HCT116 (cell line): ENCODE data around the gene ZKSCAN7. TPM values are rescaled to one million over a fixed set of nuclear protein-coding genes. Genes with fewer than 3 reads are reported as not detected.

Experiments
- ATAC-seq: fragments of 200-7000 bp; cut with Tn5 transposase; 2 replicates; pipeline ENCODE4 v1.9.1; 2020; ENCODE audit warnings: mild to moderate bottlenecking, moderate library complexity
- BruUV-seq: library from RNA; stranded (reverse); fragments of 400-500 nt; replicated peaks from 2 replicates; lab custom pipeline; 2021; lab: Mats Ljungman, UMichigan
- CTCF ChIA-PET: fragments of 300-600 bp; sonication (Branson Sonifier 250); formaldehyde crosslinking; loops from one replicate; lab custom pipeline; 2021; ENCODE audit warnings: antibody characterized with exemption; lab: Charles Lee
- POLR2A ChIA-PET: fragments of 300-600, 350-600 bp; sonication (Branson Sonifier 250); formaldehyde crosslinking; loops from one replicate; lab custom pipeline; 2021; ENCODE audit warnings: antibody characterized with exemption; lab: Charles Lee
- RAD21 ChIA-PET, 2 experiments: fragments of 300-600 bp; sonication (Branson Sonifier 250); formaldehyde crosslinking; loops; one replicate each; lab custom pipeline; 2023; ENCODE audit warnings: low total read pairs in 2 of 2; ENCODE audit not compliant: uncharacterized antibody in 2 of 2, unreplicated experiment in 2 of 2, low non-redundant PET in 1 of 2; lab: Charles Lee
- DNase-seq: peaks from one replicate; pipeline ENCODE4 v3.0.0-alpha.2; 2010; ENCODE audit warnings: low read depth, low spot score
- H2AFZ ChIP-seq: fragments of 200-600 bp; shearing (Covaris generic), sonication (generic); 2 replicates; pipeline ENCODE4 v1.6.1; 2017; ENCODE audit warnings: low read depth, mixed run types, mixed read lengths, antibody characterized with exemption, low read length; ENCODE audit not compliant: poor library complexity, severe bottlenecking
- H3K27ac ChIP-seq: 2 replicates; pipeline ENCODE4 v1.5.1; 2012; ENCODE audit warnings: low read depth, low read length
- H3K27me3 ChIP-seq: fragments of 200-600 bp; sonication (generic); 2 replicates; pipeline ENCODE4 v1.6.1; 2016; ENCODE audit warnings: mixed run types, low read length, mixed read lengths; ENCODE audit not compliant: insufficient read depth
- H3K36me3 ChIP-seq, 2 experiments: fragments of 200-500 bp in 1 of 2; fragments of 200-600 bp in 1 of 2; sonication (Bioruptor generic) in 1 of 2; sonication (generic) in 1 of 2; 2 replicates each; pipeline versions ENCODE4 v1.5.1 to v1.6.1; 2014 to 2016; ENCODE audit warnings: low read length in 2 of 2, inconsistent platforms in 1 of 2, mixed read lengths in 1 of 2, mixed run types in 1 of 2; ENCODE audit not compliant: insufficient read depth in 2 of 2, control insufficient read depth in 1 of 2
- H3K4me1 ChIP-seq, 2 experiments: fragments of 200-600 bp in 1 of 2; sonication (generic) in 1 of 2; 2 replicates each; pipeline versions ENCODE4 v1.5.1 to v1.6.1; 2012 to 2017; ENCODE audit warnings: low read length in 2 of 2, inconsistent platforms in 1 of 2, mild to moderate bottlenecking in 1 of 2, mixed read lengths in 1 of 2, mixed run types in 1 of 2, moderate library complexity in 1 of 2; ENCODE audit not compliant: insufficient read depth in 2 of 2, control insufficient read depth in 1 of 2
- H3K4me2 ChIP-seq: fragments of 200-600 bp; sonication (generic); 2 replicates; pipeline ENCODE4 v1.6.1; 2017; ENCODE audit warnings: mixed run types, low read length, mixed read lengths
- H3K4me3 ChIP-seq, 2 experiments: fragments of 200-600 bp in 1 of 2; sonication (generic) in 1 of 2; replicated peaks in 1 of 2; 2 replicates each; pipeline ENCODE4 v1.5.1; 2011 to 2016; ENCODE audit warnings: low read length in 2 of 2, control low read depth in 1 of 2, low read depth in 1 of 2, mild to moderate bottlenecking in 1 of 2, mixed read lengths in 1 of 2, mixed run types in 1 of 2
- H3K79me2 ChIP-seq: fragments of 200-600 bp; sonication (generic); 2 replicates; pipeline ENCODE4 v1.6.1; 2017; ENCODE audit warnings: mild to moderate bottlenecking, mixed run types, low read length, moderate library complexity, mixed read lengths; ENCODE audit not compliant: insufficient read depth
- H3K9ac ChIP-seq: fragments of 200-600 bp; sonication (generic); 2 replicates; pipeline ENCODE4 v1.6.1; 2016; ENCODE audit warnings: low read length, mixed read lengths
- H3K9me2 ChIP-seq: fragments of 200-600 bp; sonication (generic), shearing (Covaris generic); 2 replicates; pipeline ENCODE4 v1.6.1; 2017; ENCODE audit warnings: mixed run types, mild to moderate bottlenecking, moderate library complexity; ENCODE audit not compliant: insufficient read depth
- H3K9me3 ChIP-seq, 2 experiments: fragments of 200-500 bp in 1 of 2; fragments of 200-600 bp in 1 of 2; sonication (Bioruptor generic) in 1 of 2; sonication (generic) in 1 of 2; 2 replicates each; pipeline ENCODE4 v1.6.1; 2014 to 2017; ENCODE audit warnings: low read length in 2 of 2, mixed read lengths in 2 of 2, inconsistent platforms in 1 of 2, low read depth in 1 of 2, mild to moderate bottlenecking in 1 of 2, mixed run types in 1 of 2, moderate library complexity in 1 of 2; ENCODE audit not compliant: control insufficient read depth in 1 of 2, insufficient read depth in 1 of 2
- H4K20me1 ChIP-seq: fragments of 200-600 bp; sonication (generic), shearing (Covaris generic); 2 replicates; pipeline ENCODE4 v1.6.1; 2017; ENCODE audit warnings: mixed run types, mild to moderate bottlenecking, moderate library complexity; ENCODE audit not compliant: insufficient read depth
- ATF3 ChIP-seq: IDR thresholded peaks from 2 replicates; pipeline ENCODE4 v1.6.1; 2012
- CBX3 ChIP-seq: IDR thresholded peaks from 2 replicates; pipeline ENCODE4 v1.6.1; 2012; ENCODE audit warnings: low read depth
- CTCF ChIP-seq, 3 experiments: fragments of 200-600 bp in 1 of 3; sonication (generic) in 1 of 3; IDR thresholded peaks in 2 of 3; conservative IDR thresholded peaks in 1 of 3; 2 replicates each; pipeline ENCODE4 v1.5.1; 2012 to 2017; ENCODE audit warnings: low read depth in 2 of 3, low read length in 2 of 3, antibody characterized with exemption in 1 of 3, borderline replicate concordance in 1 of 3, control low read depth in 1 of 3, mild to moderate bottlenecking in 1 of 3, mixed read lengths in 1 of 3, mixed run types in 1 of 3, moderate library complexity in 1 of 3; ENCODE audit not compliant: insufficient read depth in 1 of 3
- EGR1 ChIP-seq: IDR thresholded peaks from 2 replicates; pipeline ENCODE4 v1.6.1; 2012; ENCODE audit warnings: low read depth
- ELF1 ChIP-seq: IDR thresholded peaks from 2 replicates; pipeline ENCODE4 v1.6.1; 2012; ENCODE audit warnings: low read depth, borderline replicate concordance
- EZH2 ChIP-seq: fragments of 200-600 bp; sonication (generic); IDR thresholded peaks from 2 replicates; pipeline ENCODE4 v1.6.1; 2017; ENCODE audit warnings: antibody characterized with exemption, mixed run types
- EZH2phosphoT487 ChIP-seq: fragments of 200-600 bp; IDR thresholded peaks from 2 replicates; pipeline ENCODE4 v1.6.1; 2018; ENCODE audit warnings: antibody characterized with exemption, borderline replicate concordance
- FOSL1 ChIP-seq: IDR thresholded peaks from 2 replicates; pipeline ENCODE4 v1.6.1; 2012; ENCODE audit warnings: low read depth
- JUND ChIP-seq: IDR thresholded peaks from 2 replicates; pipeline ENCODE4 v1.6.1; 2012
- MAX ChIP-seq: IDR thresholded peaks from 2 replicates; pipeline ENCODE4 v1.6.1; 2012
- POLR2A ChIP-seq: IDR thresholded peaks from 2 replicates; pipeline ENCODE4 v1.7.0; 2011; ENCODE audit warnings: borderline replicate concordance; ENCODE audit not compliant: insufficient read depth, insufficient read length; ENCODE audit errors: extremely low read depth
- POLR2AphosphoS5 ChIP-seq: IDR thresholded peaks from 2 replicates; pipeline ENCODE4 v1.6.1; 2011; ENCODE audit warnings: mild to moderate bottlenecking, low read depth, low read length, moderate library complexity
- RAD21 ChIP-seq: IDR thresholded peaks from 2 replicates; pipeline ENCODE4 v1.6.1; 2012; ENCODE audit warnings: low read depth, mild to moderate bottlenecking
- REST ChIP-seq: IDR thresholded peaks from 2 replicates; pipeline ENCODE4 v1.6.1; 2012; ENCODE audit warnings: low read depth
- SIN3A ChIP-seq: IDR thresholded peaks from 2 replicates; pipeline ENCODE4 v1.6.1; 2012; ENCODE audit warnings: low read depth
- SP1 ChIP-seq: IDR thresholded peaks from 2 replicates; pipeline ENCODE4 v1.6.1; 2012; ENCODE audit warnings: low read depth
- TCF7L2 ChIP-seq: IDR thresholded peaks from 2 replicates; pipeline ENCODE4 v1.7.0; 2011; ENCODE audit warnings: borderline replicate concordance, inconsistent platforms; ENCODE audit not compliant: insufficient read depth, insufficient read length; ENCODE audit errors: extremely low read depth
- YY1 ChIP-seq: IDR thresholded peaks from 2 replicates; pipeline ENCODE4 v1.6.1; 2011; ENCODE audit warnings: low read length, low read depth, moderate library complexity, mild to moderate bottlenecking; ENCODE audit not compliant: insufficient replicate concordance; ENCODE audit errors: extremely low read depth
- ZBTB33 ChIP-seq: IDR thresholded peaks from 2 replicates; pipeline ENCODE4 v1.6.1; 2011; ENCODE audit warnings: mild to moderate bottlenecking, low read length, moderate library complexity; ENCODE audit not compliant: insufficient replicate concordance; ENCODE audit errors: extremely low read depth
- ZFX ChIP-seq: fragments of 450-650 bp; IDR thresholded peaks from 2 replicates; pipeline ENCODE4 v1.6.1; 2017
- intact Hi-C: fragments of 100-400 bp; cut with micrococcal nuclease; formaldehyde crosslinking; loops from 2 replicates; pipeline ENCODE4 v1.10.0; 2022
- total RNA-seq: library from RNA; stranded (reverse); gene quantifications from one replicate; pipeline ENCODE4 v1.2.1, GENCODE V29; 2021; ENCODE audit not compliant: unreplicated experiment

Gene ZKSCAN7
- total RNA-seq, 1 experiment from 2014 or later: not detected

- intact Hi-C loops: no loop called here
- no TSS peak for BruUV-seq
- no peaks in the 10 kb centered on the region for H3K27me3 ChIP-seq
- H3K4me2 ChIP-seq: no peak overlapping the region
- no peaks in the 10 kb centered on the region for H3K4me1 ChIP-seq
- POLR2A ChIA-PET: no interaction called here
- RAD21 ChIA-PET: no interaction called here
- H3K79me2 ChIP-seq: no peaks in the 10 kb centered on the region
- 0 out of 4 replicates have a peak, but pooled peaks cover 0 to 4% of the 10 kb centered on the region in 2 experiments for H3K9me3 ChIP-seq
- TF ChIP-seq ZFX (no peak), REST (no peak), JUND (no peak), RAD21 (no peak), ATF3 (no peak), EZH2 (no peak), POLR2A (no peak), CTCF (IDR thresholded peaks at IDR 0.05 in 2 of 3, conservative IDR thresholded peaks at IDR 0.05 in 1 of 3; ENCODE audit: borderline replicate concordance in 1 of 3, insufficient read depth in 1 of 3, low read depth in 2 of 3, low read length in 2 of 3) (no peak), FOSL1 (no peak), SIN3A (no peak), POLR2AphosphoS5 (no peak), EZH2phosphoT487 (no peak), TCF7L2 (no peak), SP1 (no peak), EGR1 (no peak), ZBTB33 (no peak), ELF1 (no peak), MAX (no peak), YY1 (no peak), CBX3 (no peak)
- no peak overlapping the region for H2AFZ ChIP-seq
- no peak overlapping the region for H3K4me3 ChIP-seq
- no peak overlapping the region for H3K27ac ChIP-seq
- ATAC-seq: no peak
- DNase-seq: no peak
- H4K20me1 ChIP-seq: no peaks in the 10 kb centered on the region
- H3K9me2 ChIP-seq: no peaks in the 10 kb centered on the region
- H3K36me3 ChIP-seq: no peaks in the 10 kb centered on the region
- H3K9ac ChIP-seq: no peak overlapping the region
- CTCF ChIA-PET: no interaction called here
Measured at GRCh38 chr3:44562147-44562546, 7.2 kb downstream of the ZKSCAN7 start.
